GM23248 (cell line): ENCODE measurements around the gene NTRK2. TPM values are rescaled to one million over a fixed set of nuclear protein-coding genes. Genes with fewer than 3 reads are reported as not detected.
"Not testable (repeated sequence)": the region's sequence is repeated elsewhere in the genome, so short reads cannot be mapped to it uniquely, and the experiment has no call there.

Experiments used
- DNase-seq: peaks from one replicate; pipeline ENCODE4 v3.0.0-alpha.2; 2015
- H2AFZ ChIP-seq: fragments of 200-600 bp; sonication (generic); 2 replicates; pipeline ENCODE4 v1.6.1; 2016; ENCODE audit warnings: antibody characterized with exemption
- H3F3A ChIP-seq: fragments of 200-600 bp; sonication (generic); 2 replicates; pipeline ENCODE4 v1.6.1; 2016; ENCODE audit warnings: mild to moderate bottlenecking, antibody characterized with exemption, mixed run types; ENCODE audit not compliant: insufficient read depth
- H3K27ac ChIP-seq: fragments of 200-600 bp; sonication (generic); 2 replicates; pipeline ENCODE4 v1.5.1; 2016; ENCODE audit warnings: mild to moderate bottlenecking
- H3K27me3 ChIP-seq: fragments of 200-600 bp; sonication (generic); replicated peaks from 2 replicates; pipeline ENCODE4 v1.6.1; 2016; ENCODE audit warnings: mild to moderate bottlenecking; ENCODE audit not compliant: insufficient read depth
- H3K36me3 ChIP-seq: fragments of 200-600 bp; sonication (generic); 2 replicates; pipeline ENCODE4 v1.6.1; 2016; ENCODE audit warnings: low read depth, mild to moderate bottlenecking
- H3K4me1 ChIP-seq: fragments of 200-600 bp; sonication (generic); 2 replicates; pipeline ENCODE4 v1.6.1; 2016; ENCODE audit warnings: mild to moderate bottlenecking; ENCODE audit not compliant: insufficient read depth
- H3K4me2 ChIP-seq: fragments of 200-600 bp; sonication (generic); one replicate; pipeline ENCODE4 v1.6.1; 2016; ENCODE audit warnings: mild to moderate bottlenecking; ENCODE audit not compliant: unreplicated experiment
- H3K4me3 ChIP-seq: fragments of 200-600 bp; sonication (generic); 2 replicates; pipeline ENCODE4 v1.5.1; 2016; ENCODE audit warnings: mild to moderate bottlenecking
- H3K79me2 ChIP-seq: fragments of 200-600 bp; sonication (generic); 2 replicates; pipeline ENCODE4 v1.6.1; 2016; ENCODE audit warnings: mild to moderate bottlenecking; ENCODE audit not compliant: insufficient read depth
- H3K9ac ChIP-seq: fragments of 200-600 bp; sonication (generic); 2 replicates; pipeline ENCODE4 v1.6.1; 2016; ENCODE audit warnings: mild to moderate bottlenecking
- H3K9me2 ChIP-seq: fragments of 200-600 bp; sonication (generic); 2 replicates; pipeline ENCODE4 v1.6.1; 2016; ENCODE audit warnings: mixed run types, mild to moderate bottlenecking, moderate library complexity; ENCODE audit not compliant: insufficient read depth
- H3K9me3 ChIP-seq: fragments of 200-600 bp; sonication (generic); one replicate; pipeline ENCODE4 v1.6.1; 2017; ENCODE audit warnings: low read depth
- H4K20me1 ChIP-seq: fragments of 200-600 bp; sonication (generic); 2 replicates; pipeline ENCODE4 v1.6.0; 2016; ENCODE audit not compliant: insufficient read depth
- EZH2 ChIP-seq: fragments of 200-600 bp; sonication (generic); IDR thresholded peaks from 2 replicates; pipeline ENCODE4 v1.6.1; 2018; ENCODE audit warnings: antibody characterized with exemption, mild to moderate bottlenecking; ENCODE audit not compliant: insufficient read depth, poor library complexity, severe bottlenecking
- EZH2phosphoT487 ChIP-seq: fragments of 200-600 bp; sonication (generic); IDR thresholded peaks from 2 replicates; pipeline ENCODE4 v1.6.1; 2018; ENCODE audit warnings: antibody characterized with exemption, moderate library complexity, mild to moderate bottlenecking, low read depth; ENCODE audit not compliant: insufficient read depth
- WGBS, 2 experiments: methylation state at CpG; one replicate each; pipeline ENCODE4 v1.1.6; 2015 to 2017; ENCODE audit warnings: low lambda C conversion rate in 2 of 2, low coverage in 1 of 2; ENCODE audit errors: missing lambda C conversion rate in 2 of 2; 5-methylcytosine and 5-hydroxymethylcytosine counted together
- in situ Hi-C: fragments of 300-500 bp; cut with MboI; formaldehyde crosslinking; loops from 2 replicates; pipeline ENCODE4 v1.15.0; 2020
- polyA plus RNA-seq: library from polyadenylated mRNA; unstranded; fragments of >200 nt; fragmentation: Nextera tagmentation; extraction: Ambion mirVana; gene quantifications from 2 replicates; pipeline ENCODE4 v1.2.1, GENCODE V29; 2016
- total RNA-seq: library from RNA; depleted of rRNA; stranded (reverse); fragments of >200 nt; shearing (Covaris generic); gene quantifications from 2 replicates; pipeline ENCODE4 v1.2.3, GENCODE V29; 2014

Gene NTRK2
- total and polyA plus RNA-seq, 2 experiments from 2014 or later, result not detected

- Histone ChIP-seq H2AFZ (no peak overlapping the region), H3K9me3 (no peaks in the 10 kb centered on the region), H3F3A (no peaks in the 10 kb centered on the region), H3K27me3 (peaks cover 10% of the 10 kb centered on the region; the same call in 1 of the 2 replicates), H3K4me1 (no peaks in the 10 kb centered on the region), H3K79me2 (no peaks in the 10 kb centered on the region), H4K20me1 (no peaks in the 10 kb centered on the region), H3K4me2 (no peak overlapping the region), H3K36me3 (no peaks in the 10 kb centered on the region), H3K27ac (no peak overlapping the region), H3K9me2 (no peaks in the 10 kb centered on the region), H3K9ac (no peak overlapping the region), H3K4me3 (no peak overlapping the region)
- in situ Hi-C loops, result no loop called here
- no peak for DNase-seq
- no peak for TF ChIP-seq EZH2
- no peak for TF ChIP-seq EZH2phosphoT487
- 57 to 63% methylated on average over 13 of the region's 13 CpGs for WGBS, 2 experiments
Observed at GRCh38 chr9:84893419-84894128, 224.0 kb downstream of the NTRK2 start.

- H3F3A ChIP-seq, result no peaks in the 10 kb centered on the region
- no peaks in the 10 kb centered on the region for H4K20me1 ChIP-seq
- no peaks in the 10 kb centered on the region for H3K9me2 ChIP-seq
- H3K27me3 ChIP-seq, result peaks cover 10% of the 10 kb centered on the region; the same call in 1 of the 2 replicates
- no peaks in the 10 kb centered on the region for H3K9me3 ChIP-seq
- WGBS, 2 experiments, result 74 to 83% methylated on average over 2 of the region's 2 CpGs
- no peak for DNase-seq
- no peak overlapping the region for H3K4me3 ChIP-seq
- H3K9ac ChIP-seq, result no peak overlapping the region
- no peak overlapping the region for H3K27ac ChIP-seq
- H3K79me2 ChIP-seq, result no peaks in the 10 kb centered on the region
- H3K4me1 ChIP-seq, result no peaks in the 10 kb centered on the region
- TF ChIP-seq EZH2 (no peak), EZH2phosphoT487 (no peak)
- no peaks in the 10 kb centered on the region for H3K36me3 ChIP-seq
- no peak overlapping the region for H2AFZ ChIP-seq
- in situ Hi-C loops, result no loop called here
- no peak overlapping the region for H3K4me2 ChIP-seq
Observed at GRCh38 chr9:84894859-84895258, 225.3 kb downstream of the NTRK2 start.

- in situ Hi-C loops, result no loop called here
- Histone ChIP-seq H2AFZ (no peak overlapping the region), H3K9me2 (no peaks in the 10 kb centered on the region), H3K27ac (no peak overlapping the region), H3K4me2 (no peak overlapping the region), H3K36me3 (no peaks in the 10 kb centered on the region), H3K27me3 (peaks cover 10% of the 10 kb centered on the region; the same call in 1 of the 2 replicates), H3K9ac (no peak overlapping the region), H3K4me1 (no peaks in the 10 kb centered on the region), H3K4me3 (no peak overlapping the region), H3K79me2 (no peaks in the 10 kb centered on the region), H4K20me1 (no peaks in the 10 kb centered on the region), H3F3A (no peaks in the 10 kb centered on the region), H3K9me3 (no peaks in the 10 kb centered on the region)
- DNase-seq, result no peak
- TF ChIP-seq EZH2phosphoT487 (no peak), EZH2 (no peak)
- WGBS, 2 experiments, result 52 to 58% methylated on average over 7 of the region's 7 CpGs
Observed at GRCh38 chr9:84897362-84898094, 228.0 kb downstream of the NTRK2 start.

- Histone ChIP-seq H3K4me1 (no peaks in the 10 kb centered on the region), H3K4me2 (no peak overlapping the region), H4K20me1 (no peaks in the 10 kb centered on the region), H3K79me2 (no peaks in the 10 kb centered on the region), H3K27me3 (peaks cover 10% of the 10 kb centered on the region; the same call in 1 of the 2 replicates), H2AFZ (no peak overlapping the region), H3K36me3 (no peaks in the 10 kb centered on the region), H3K4me3 (no peak overlapping the region), H3F3A (no peaks in the 10 kb centered on the region), H3K27ac (no peak overlapping the region), H3K9ac (no peak overlapping the region), H3K9me3 (no peaks in the 10 kb centered on the region), H3K9me2 (no peaks in the 10 kb centered on the region)
- no peak for DNase-seq
- 41 to 50% methylated on average over 2 of the region's 2 CpGs for WGBS, 2 experiments
- in situ Hi-C loops, result no loop called here
- no peak for TF ChIP-seq EZH2phosphoT487
Observed at GRCh38 chr9:84898188-84898587, 228.7 kb downstream of the NTRK2 start.

GRCh38 chr9:84898618-84899017 lies 229.1 kb downstream of the NTRK2 start:
- H3K27me3 ChIP-seq, H3K9me2 ChIP-seq, H3K4me2 ChIP-seq, DNase-seq, H3K9ac ChIP-seq, H3K36me3 ChIP-seq, H3K9me3 ChIP-seq, in situ Hi-C loops, H3K27ac ChIP-seq, H3K79me2 ChIP-seq, H3F3A ChIP-seq, H3K4me1 ChIP-seq, H2AFZ ChIP-seq, H4K20me1 ChIP-seq, H3K4me3 ChIP-seq: not testable (repeated sequence)
- 13 to 14% methylated on average over 6 of the region's 6 CpGs for WGBS, 2 experiments
